ENCODE measurements around the gene CYBC1. TPM values are rescaled to one million over a fixed set of nuclear protein-coding genes. Genes with fewer than 3 reads are reported as not detected.
"Not testable (repeated sequence)": the region's sequence is repeated elsewhere in the genome, so short reads cannot be mapped to it uniquely, and the experiment has no call there.

Gene CYBC1
- total RNA-seq, 1 donor from 2014 or later = 253 TPM

GRCh38 chr17:82453151-82453550 is 2.6 kb upstream of the CYBC1 start:
- Mint-ChIP-seq H3K36me3 (ENCODE audit: low read depth) (peaks cover 16% of the 10 kb centered on the region), H3K4me1 (ENCODE audit: low read depth) (peaks cover 40% of the 10 kb centered on the region)
- intact Hi-C loops (cut with micrococcal nuclease) = not testable (repeated sequence)

GRCh38 chr17:82452162-82452561 is 1.6 kb upstream of the CYBC1 start:
- Mint-ChIP-seq H3K36me3 (ENCODE audit: low read depth) (peaks cover 19% of the 10 kb centered on the region), H3K9me3 (peaks cover 4% of the 10 kb centered on the region), H3K27ac (peak overlapping the region; percentile 95), H3K4me1 (ENCODE audit: low read depth) (peaks cover 37% of the 10 kb centered on the region), H3K4me3 (peak overlapping the region; percentile 91), H3K27me3 (ENCODE audit: insufficient read depth) (no peaks in the 10 kb centered on the region)
- intact Hi-C loops (cut with micrococcal nuclease) = no loop called here
- DNase-seq (ENCODE audit: low spot score) = no peak

More at GRCh38 chr17:82453151-82453550, 2.6 kb upstream of the CYBC1 start:
- not testable (repeated sequence) for DNase-seq (ENCODE audit: low spot score); H3K9me3 Mint-ChIP-seq; H3K27me3 Mint-ChIP-seq (ENCODE audit: insufficient read depth)
- Mint-ChIP-seq H3K27ac (peak overlapping the region; percentile 44), H3K4me3 (peak overlapping the region; percentile 26)

- Mint-ChIP-seq H3K4me3 (peak overlapping the region; percentile 91), H3K27ac (peak overlapping the region; percentile 96), H3K9me3 (peaks cover 4% of the 10 kb centered on the region), H3K36me3 (ENCODE audit: low read depth) (peaks cover 17% of the 10 kb centered on the region), H3K27me3 (ENCODE audit: insufficient read depth) (no peaks in the 10 kb centered on the region), H3K4me1 (ENCODE audit: low read depth) (peaks cover 31% of the 10 kb centered on the region)
- DNase-seq (ENCODE audit: low spot score) = no peak
- intact Hi-C loops (cut with micrococcal nuclease) = loop anchor here (1.0 to 2.0 kb wide), 8 partner anchors 8 to 248 kb away; partner anchors contain the start of genes FOXK2, HEXD, NARF and OGFOD3
Measured at GRCh38 chr17:82449883-82450356, 632 bp downstream of the CYBC1 start.

GRCh38 chr17:82449131-82449882 is 1.2 kb downstream of the CYBC1 start:
- H3K27ac Mint-ChIP-seq = peak overlapping the region; percentile 96
- H3K36me3 Mint-ChIP-seq (ENCODE audit: low read depth) = peaks cover 16% of the 10 kb centered on the region
- H3K4me1 Mint-ChIP-seq (ENCODE audit: low read depth) = peaks cover 31% of the 10 kb centered on the region
- peak; percentile 74 for DNase-seq (ENCODE audit: low spot score)
- no peaks in the 10 kb centered on the region for H3K27me3 Mint-ChIP-seq (ENCODE audit: insufficient read depth)
- peak overlapping the region; percentile 91 for H3K4me3 Mint-ChIP-seq
- intact Hi-C loops (cut with micrococcal nuclease) = no loop called here
- peaks cover 3% of the 10 kb centered on the region for H3K9me3 Mint-ChIP-seq

- H3K27me3 Mint-ChIP-seq (ENCODE audit: insufficient read depth) = peaks cover 2% of the 10 kb centered on the region
- H3K4me1 Mint-ChIP-seq (ENCODE audit: low read depth) = peaks cover 31% of the 10 kb centered on the region
- intact Hi-C loops (cut with micrococcal nuclease) = no loop called here
- no peaks in the 10 kb centered on the region for H3K9me3 Mint-ChIP-seq
- DNase-seq (ENCODE audit: low spot score) = no peak
- H3K4me3 Mint-ChIP-seq = peak overlapping the region; percentile 74
- H3K27ac Mint-ChIP-seq = peak overlapping the region; percentile 74
- H3K36me3 Mint-ChIP-seq (ENCODE audit: low read depth) = peaks cover 17% of the 10 kb centered on the region
Measured at GRCh38 chr17:82447876-82448275, 2.7 kb downstream of the CYBC1 start.

GRCh38 chr17:82446649-82447048 is 3.9 kb downstream of the CYBC1 start:
- Mint-ChIP-seq H3K27me3 (ENCODE audit: insufficient read depth) (peaks cover 2% of the 10 kb centered on the region), H3K27ac (no peak overlapping the region), H3K9me3 (no peaks in the 10 kb centered on the region), H3K4me3 (peak overlapping the region; percentile 26), H3K36me3 (ENCODE audit: low read depth) (peaks cover 20% of the 10 kb centered on the region), H3K4me1 (ENCODE audit: low read depth) (peaks cover 21% of the 10 kb centered on the region)
- intact Hi-C loops (cut with micrococcal nuclease) = no loop called here
- no peak for DNase-seq (ENCODE audit: low spot score)

- Mint-ChIP-seq H3K9me3 (no peaks in the 10 kb centered on the region), H3K4me1 (ENCODE audit: low read depth) (peaks cover 16% of the 10 kb centered on the region), H3K27me3 (ENCODE audit: insufficient read depth) (peaks cover 2% of the 10 kb centered on the region), H3K36me3 (ENCODE audit: low read depth) (peaks cover 21% of the 10 kb centered on the region), H3K27ac (peak overlapping the region; percentile 53), H3K4me3 (no peak overlapping the region)
- no peak for DNase-seq (ENCODE audit: low spot score)
- intact Hi-C loops (cut with micrococcal nuclease) = no loop called here
Measured at GRCh38 chr17:82446124-82446523, 4.4 kb downstream of the CYBC1 start.

GRCh38 chr17:82445542-82445941 is 5.0 kb downstream of the CYBC1 start:
- H3K36me3 Mint-ChIP-seq (ENCODE audit: low read depth) = peaks cover 21% of the 10 kb centered on the region
- peaks cover 2% of the 10 kb centered on the region for H3K27me3 Mint-ChIP-seq (ENCODE audit: insufficient read depth)
- peaks cover 11% of the 10 kb centered on the region for H3K4me1 Mint-ChIP-seq (ENCODE audit: low read depth)
- H3K27ac Mint-ChIP-seq = peak overlapping the region; percentile 29
- intact Hi-C loops (cut with micrococcal nuclease) = loop anchor here (2.0 kb wide), 1 partner anchor 13 kb away; the partner anchor contains the start of gene NARF
- H3K4me3 Mint-ChIP-seq = no peak overlapping the region
- no peak for DNase-seq (ENCODE audit: low spot score)
- H3K9me3 Mint-ChIP-seq = no peaks in the 10 kb centered on the region

- H3K4me3 Mint-ChIP-seq = no peak overlapping the region
- no peak for DNase-seq (ENCODE audit: low spot score)
- H3K36me3 Mint-ChIP-seq (ENCODE audit: low read depth) = peaks cover 21% of the 10 kb centered on the region
- no peak overlapping the region for H3K27ac Mint-ChIP-seq
- peaks cover 11% of the 10 kb centered on the region for H3K4me1 Mint-ChIP-seq (ENCODE audit: low read depth)
- H3K9me3 Mint-ChIP-seq = no peaks in the 10 kb centered on the region
- intact Hi-C loops (cut with micrococcal nuclease) = loop anchor here (2.0 kb wide), 1 partner anchor 14 kb away; the partner anchor contains the start of gene NARF
- H3K27me3 Mint-ChIP-seq (ENCODE audit: insufficient read depth) = peaks cover 2% of the 10 kb centered on the region
Measured at GRCh38 chr17:82444941-82445521, 5.5 kb downstream of the CYBC1 start.

- Mint-ChIP-seq H3K27me3 (ENCODE audit: insufficient read depth) (peaks cover 2% of the 10 kb centered on the region), H3K9me3 (no peaks in the 10 kb centered on the region), H3K4me1 (ENCODE audit: low read depth) (peaks cover 11% of the 10 kb centered on the region), H3K4me3 (no peak overlapping the region), H3K36me3 (ENCODE audit: low read depth) (peaks cover 17% of the 10 kb centered on the region), H3K27ac (no peak overlapping the region)
- intact Hi-C loops (cut with micrococcal nuclease) = loop anchor here (2.0 kb wide), 1 partner anchor 14 kb away; the partner anchor contains the start of gene NARF
- DNase-seq (ENCODE audit: low spot score) = no peak
Measured at GRCh38 chr17:82444284-82444893, 6.2 kb downstream of the CYBC1 start.

GRCh38 chr17:82443465-82444283 is 6.9 kb downstream of the CYBC1 start:
- H3K4me1 Mint-ChIP-seq (ENCODE audit: low read depth) = peaks cover 11% of the 10 kb centered on the region
- intact Hi-C loops (cut with micrococcal nuclease) = loop anchor here (2.0 kb wide), 1 partner anchor 15 kb away; the partner anchor contains the start of gene NARF
- no peaks in the 10 kb centered on the region for H3K9me3 Mint-ChIP-seq
- H3K36me3 Mint-ChIP-seq (ENCODE audit: low read depth) = peaks cover 17% of the 10 kb centered on the region
- DNase-seq (ENCODE audit: low spot score) = no peak
- no peak overlapping the region for H3K27ac Mint-ChIP-seq
- no peak overlapping the region for H3K4me3 Mint-ChIP-seq
- H3K27me3 Mint-ChIP-seq (ENCODE audit: insufficient read depth) = peaks cover 2% of the 10 kb centered on the region
